ENCODE results near the gene CRBN. TPM values are rescaled to one million over a fixed set of nuclear protein-coding genes. Genes with fewer than 3 reads are reported as not detected.

CRBN gene
- total and polyA plus RNA-seq, 2 of the 13 experiments (the other 11 are each of a cell fraction or from before 2014, with no cell fraction given): 30.8 to 36.1 TPM

DNA sequence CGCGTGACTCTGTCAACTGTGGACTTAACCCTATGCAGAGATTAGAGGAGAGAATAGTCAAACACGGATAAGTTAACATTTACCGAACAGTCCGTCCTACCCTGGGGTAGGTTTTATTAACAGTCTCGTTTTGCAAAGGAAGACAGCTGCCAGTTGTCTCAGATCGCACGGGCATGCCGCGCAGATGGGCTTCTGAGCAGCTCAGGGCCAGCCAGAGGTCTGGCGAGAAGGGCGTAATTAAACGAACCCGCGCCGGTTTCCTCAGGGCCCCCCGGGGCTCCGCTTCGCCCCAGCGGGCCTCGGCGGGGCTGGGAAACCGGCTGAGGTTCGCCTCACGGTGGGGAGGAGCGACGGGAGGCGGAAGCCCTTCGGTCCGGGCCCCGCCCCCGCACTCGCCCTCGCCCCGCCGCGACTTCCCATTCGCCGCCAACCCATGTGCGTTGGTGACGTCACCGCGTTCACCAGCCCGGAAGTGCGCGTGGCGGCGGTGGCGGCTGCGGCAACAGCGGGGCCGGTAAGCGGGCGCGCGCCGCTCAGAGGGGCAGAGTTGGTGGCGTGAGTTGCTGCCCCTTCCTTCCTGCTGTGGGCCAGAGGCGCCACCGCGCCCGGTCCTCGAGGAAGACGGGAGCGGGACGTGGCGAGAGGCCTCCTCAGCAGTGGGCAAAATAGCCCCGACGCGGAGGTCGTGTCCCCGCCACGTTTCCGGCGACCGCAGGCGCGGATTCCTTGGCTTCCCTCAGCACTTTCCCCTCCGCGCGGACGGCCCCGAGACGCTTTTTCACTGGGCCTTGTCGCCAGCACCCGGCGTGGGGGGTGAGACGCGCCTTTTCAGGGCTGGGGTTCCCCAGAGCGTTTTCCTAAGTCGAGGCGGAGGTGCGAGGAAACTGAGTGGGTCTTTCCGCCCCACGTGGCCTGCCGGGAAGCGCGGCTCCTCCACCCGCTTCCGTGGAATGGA, 52.7 kb downstream of the CRBN start, which contains the start of gene TRNT1:
Gene TRNT1, plus strand, starts transcription at position 464 of the 955 bp plus-strand sequence. CDS start 2,101 bp downstream, outside the sequence.
- H3K4me3 ChIP-seq (replicated peaks in 1 of 3; ENCODE audit: insufficient read depth in 1 of 3, low read depth in 2 of 3, low read length in 3 of 3): peak within 1 kb of the TSS; percentile 79 to 99 (median 91)
- in situ Hi-C loops (cut with HindIII; ENCODE audit: extremely low pct_ligation_motif_present, low pct_unique_long_range_greater_than_20kb): no loop called here
- ATAC-seq: peak; percentile 97
- no peaks in the 10 kb centered on the region for H3K9me3 ChIP-seq (ENCODE audit: low read length)
- peak; percentile 84 for DNase-seq (ENCODE audit: low spot score)
- H3K36me3 ChIP-seq (replicated peaks in 1 of 2; ENCODE audit: control insufficient read depth in 1 of 2, insufficient read depth in 2 of 2, low read length in 2 of 2): peaks cover 7 to 19% of the 10 kb centered on the region in 2 experiments; a peak in 3 of 5 replicates
- intact Hi-C loops (cut with micrococcal nuclease; ENCODE audit: unreplicated experiment): loop anchor here (1.0 kb wide), 1 partner anchor 53 kb away; the partner anchor contains the start of gene CRBN
- H3K4me2 ChIP-seq (ENCODE audit: low read depth, low read length): peak within 1 kb of the TSS; percentile 83
- H3K79me2 ChIP-seq (ENCODE audit: insufficient read depth, low read length): peaks cover 22% of the 10 kb centered on the region
- no peaks in the 10 kb centered on the region for H4K20me1 ChIP-seq (ENCODE audit: insufficient read depth, low read length)
- no peaks in the 10 kb centered on the region; a peak in 1 of 5 replicates for H3K27me3 ChIP-seq (ENCODE audit: control insufficient read depth in 1 of 2, insufficient read depth in 2 of 2, low read length in 2 of 2)
- ChIA-PET CTCF (ENCODE audit: low intra/inter-chr PET ratio, low total read pairs) (no interaction called here), POLR2A (no interaction called here)
- no peak for FAIRE-seq
- peak within 1 kb of the TSS; percentile 94 for H3K9ac ChIP-seq (ENCODE audit: insufficient read depth, low read depth, low read length)
- peak within 1 kb of the TSS; percentile 49 for H2AFZ ChIP-seq (ENCODE audit: low read length)
- no TSS peak for BruUV-seq (replicated peaks)
- H3K4me1 ChIP-seq (ENCODE audit: insufficient read depth, low read length): peaks cover 32% of the 10 kb centered on the region
- peak within 1 kb of the TSS; percentile 77 for H3K27ac ChIP-seq (ENCODE audit: extremely low read length, insufficient read depth, low read length)
- under 1% methylated on average over 20 of the region's 100 CpGs for whole genome bisulfite sequencing (ENCODE audit: low lambda C conversion rate)
- TF ChIP-seq, protein P1, sequence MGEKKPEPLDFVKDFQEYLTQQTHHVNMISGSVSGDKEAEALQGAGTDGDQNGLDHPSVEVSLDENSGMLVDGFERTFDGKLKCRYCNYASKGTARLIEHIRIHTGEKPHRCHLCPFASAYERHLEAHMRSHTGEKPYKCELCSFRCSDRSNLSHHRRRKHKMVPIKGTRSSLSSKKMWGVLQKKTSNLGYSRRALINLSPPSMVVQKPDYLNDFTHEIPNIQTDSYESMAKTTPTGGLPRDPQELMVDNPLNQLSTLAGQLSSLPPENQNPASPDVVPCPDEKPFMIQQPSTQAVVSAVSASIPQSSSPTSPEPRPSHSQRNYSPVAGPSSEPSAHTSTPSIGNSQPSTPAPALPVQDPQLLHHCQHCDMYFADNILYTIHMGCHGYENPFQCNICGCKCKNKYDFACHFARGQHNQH (CRISPR knock-in tag; IDR thresholded peaks at IDR 0.05): peak; percentile 40; the same call in 1 of the 2 replicates
- TF ChIP-seq REL (CRISPR knock-in tag; conservative IDR thresholded peaks at IDR 0.05) (0 out of 2 replicates have a peak, but pooled peaks have one; percentile 46), SP4 (CRISPR knock-in tag; IDR thresholded peaks at IDR 0.05) (peak; percentile 77), PAWR (CRISPR knock-in tag; IDR thresholded peaks at IDR 0.05; ENCODE audit: borderline replicate concordance) (no peak), ZNF382 (CRISPR knock-in tag; IDR thresholded peaks at IDR 0.05; ENCODE audit: borderline replicate concordance) (no peak), HES4 (CRISPR knock-in tag; IDR thresholded peaks at IDR 0.05; ENCODE audit: borderline replicate concordance) (peak; percentile 94), NFKBIZ (CRISPR knock-in tag; IDR thresholded peaks at IDR 0.05) (no peak), ZNF607 (CRISPR knock-in tag; IDR thresholded peaks at IDR 0.05; ENCODE audit: borderline replicate concordance) (no peak; the same call in none of the 2 replicates)
- TF ChIP-seq, protein P2, sequence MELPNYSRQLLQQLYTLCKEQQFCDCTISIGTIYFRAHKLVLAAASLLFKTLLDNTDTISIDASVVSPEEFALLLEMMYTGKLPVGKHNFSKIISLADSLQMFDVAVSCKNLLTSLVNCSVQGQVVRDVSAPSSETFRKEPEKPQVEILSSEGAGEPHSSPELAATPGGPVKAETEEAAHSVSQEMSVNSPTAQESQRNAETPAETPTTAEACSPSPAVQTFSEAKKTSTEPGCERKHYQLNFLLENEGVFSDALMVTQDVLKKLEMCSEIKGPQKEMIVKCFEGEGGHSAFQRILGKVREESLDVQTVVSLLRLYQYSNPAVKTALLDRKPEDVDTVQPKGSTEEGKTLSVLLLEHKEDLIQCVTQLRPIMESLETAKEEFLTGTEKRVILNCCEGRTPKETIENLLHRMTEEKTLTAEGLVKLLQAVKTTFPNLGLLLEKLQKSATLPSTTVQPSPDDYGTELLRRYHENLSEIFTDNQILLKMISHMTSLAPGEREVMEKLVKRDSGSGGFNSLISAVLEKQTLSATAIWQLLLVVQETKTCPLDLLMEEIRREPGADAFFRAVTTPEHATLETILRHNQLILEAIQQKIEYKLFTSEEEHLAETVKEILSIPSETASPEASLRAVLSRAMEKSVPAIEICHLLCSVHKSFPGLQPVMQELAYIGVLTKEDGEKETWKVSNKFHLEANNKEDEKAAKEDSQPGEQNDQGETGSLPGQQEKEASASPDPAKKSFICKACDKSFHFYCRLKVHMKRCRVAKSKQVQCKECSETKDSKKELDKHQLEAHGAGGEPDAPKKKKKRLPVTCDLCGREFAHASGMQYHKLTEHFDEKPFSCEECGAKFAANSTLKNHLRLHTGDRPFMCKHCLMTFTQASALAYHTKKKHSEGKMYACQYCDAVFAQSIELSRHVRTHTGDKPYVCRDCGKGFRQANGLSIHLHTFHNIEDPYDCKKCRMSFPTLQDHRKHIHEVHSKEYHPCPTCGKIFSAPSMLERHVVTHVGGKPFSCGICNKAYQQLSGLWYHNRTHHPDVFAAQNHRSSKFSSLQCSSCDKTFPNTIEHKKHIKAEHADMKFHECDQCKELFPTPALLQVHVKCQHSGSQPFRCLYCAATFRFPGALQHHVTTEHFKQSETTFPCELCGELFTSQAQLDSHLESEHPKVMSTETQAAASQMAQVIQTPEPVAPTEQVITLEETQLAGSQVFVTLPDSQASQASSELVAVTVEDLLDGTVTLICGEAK (IDR thresholded peaks at IDR 0.05): no peak
- TF ChIP-seq, protein P2 (CRISPR knock-in tag; IDR thresholded peaks at IDR 0.05): no peak; the same call in none of the 2 replicates
- TF ChIP-seq, protein P3, sequence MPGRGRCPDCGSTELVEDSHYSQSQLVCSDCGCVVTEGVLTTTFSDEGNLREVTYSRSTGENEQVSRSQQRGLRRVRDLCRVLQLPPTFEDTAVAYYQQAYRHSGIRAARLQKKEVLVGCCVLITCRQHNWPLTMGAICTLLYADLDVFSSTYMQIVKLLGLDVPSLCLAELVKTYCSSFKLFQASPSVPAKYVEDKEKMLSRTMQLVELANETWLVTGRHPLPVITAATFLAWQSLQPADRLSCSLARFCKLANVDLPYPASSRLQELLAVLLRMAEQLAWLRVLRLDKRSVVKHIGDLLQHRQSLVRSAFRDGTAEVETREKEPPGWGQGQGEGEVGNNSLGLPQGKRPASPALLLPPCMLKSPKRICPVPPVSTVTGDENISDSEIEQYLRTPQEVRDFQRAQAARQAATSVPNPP (CRISPR knock-in tag; IDR thresholded peaks at IDR 0.05): peak; percentile 35; the same call in 1 of the 2 replicates

All from HepG2 (cell line).